Activated naive CD4-positive, alpha-beta T cell (primary cell): ENCODE measurements around the gene PPARGC1A.

Experiments
- DNase-seq, 4 experiments: peaks; one replicate each; lab custom pipeline; 2025; lab: John Stamatoyannopoulos, UW

Gene PPARGC1A

GRCh38 chr4:23911675-23912455, 22.0 kb upstream of the PPARGC1A start:
- no peak for DNase-seq

- no peak for DNase-seq
These were observed 19.8 kb upstream of the PPARGC1A start for GRCh38 chr4:23909671-23910070.

GRCh38 chr4:23906839-23907238, 17.0 kb upstream of the PPARGC1A start:
- no peak for DNase-seq

- DNase-seq: no peak
These were observed 14.8 kb upstream of the PPARGC1A start for GRCh38 chr4:23904639-23905071.

- DNase-seq: no peak
These were observed 14.1 kb upstream of the PPARGC1A start for GRCh38 chr4:23903859-23904438.

GRCh38 chr4:23902222-23902804, 12.5 kb upstream of the PPARGC1A start:
- no peak for DNase-seq

- DNase-seq: no peak
These were observed 10.8 kb upstream of the PPARGC1A start for GRCh38 chr4:23900636-23901035.

GRCh38 chr4:23899565-23899964, 9.7 kb upstream of the PPARGC1A start:
- no peak for DNase-seq

GRCh38 chr4:23897564-23898109, 7.8 kb upstream of the PPARGC1A start:
- no peak for DNase-seq

GRCh38 chr4:23894021-23894420, 4.2 kb upstream of the PPARGC1A start:
- no peak for DNase-seq

- DNase-seq: no peak
These were observed 1.2 kb upstream of the PPARGC1A start for GRCh38 chr4:23891064-23891421.

- no peak for DNase-seq
These were observed 669 bp upstream of the PPARGC1A start for GRCh38 chr4:23890369-23891063.

GRCh38 chr4:23889391-23889790, 456 bp downstream of the PPARGC1A start:
- no peak for DNase-seq

GRCh38 chr4:23888421-23889319, 1.2 kb downstream of the PPARGC1A start:
- no peak for DNase-seq

GRCh38 chr4:23887989-23888388, 1.9 kb downstream of the PPARGC1A start:
- no peak for DNase-seq

GRCh38 chr4:23887173-23887572, 2.7 kb downstream of the PPARGC1A start:
- DNase-seq: no peak

- no peak for DNase-seq
These were observed 3.8 kb downstream of the PPARGC1A start for GRCh38 chr4:23885943-23886590.

- DNase-seq: no peak
These were observed 5.1 kb downstream of the PPARGC1A start for GRCh38 chr4:23884741-23885140.

- DNase-seq: no peak
These were observed 5.6 kb downstream of the PPARGC1A start for GRCh38 chr4:23884261-23884660.

- no peak for DNase-seq
These were observed 6.8 kb downstream of the PPARGC1A start for GRCh38 chr4:23882976-23883531.
